ENCODE results near the gene POLG2.

POLG2 gene

DNA sequence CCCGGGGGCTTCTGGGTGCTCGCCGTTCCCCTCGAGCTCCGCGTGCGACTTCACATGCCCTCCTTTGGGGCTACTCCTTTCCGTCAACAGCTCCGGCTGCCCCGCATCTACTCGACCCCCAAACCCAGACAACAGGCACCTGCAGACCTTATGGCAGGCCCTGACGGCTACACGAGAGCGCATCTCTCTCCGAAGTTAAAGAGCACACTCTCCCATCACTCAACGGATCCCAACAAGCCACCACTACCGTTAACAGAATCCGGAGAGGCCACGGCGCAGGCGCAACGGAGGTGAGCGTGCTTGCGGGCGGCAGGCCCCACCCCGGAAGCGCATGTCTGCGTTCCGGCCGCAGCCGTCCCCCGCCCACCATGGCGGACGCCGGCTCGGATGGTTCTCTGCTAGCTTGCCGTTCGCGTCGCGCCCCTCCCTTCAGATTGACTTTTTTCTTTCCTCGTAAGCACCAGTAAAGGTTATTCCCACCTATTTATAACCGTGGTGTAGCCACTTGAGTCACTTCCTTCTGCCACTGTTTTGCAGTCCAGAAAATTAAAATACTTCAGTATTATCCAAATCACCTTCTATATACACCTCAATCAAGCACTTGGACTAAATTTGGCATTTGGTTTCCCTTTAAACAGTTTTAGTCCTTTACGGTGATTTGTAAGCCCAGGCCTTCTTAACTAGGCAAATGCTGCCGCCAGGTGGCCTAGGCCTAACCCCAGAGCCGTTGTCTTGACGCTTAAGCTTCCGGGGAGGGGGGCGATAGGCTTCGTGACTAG, at the start of gene POLG2:
TSS of gene POLG2 (minus strand) at position 269 of the 779 bp plus-strand sequence. CDS start at position 183, 86 bp downstream.
- peak; percentile 92 to 95 for DNase-seq (ENCODE audit: extremely low read depth in 1 of 2, low read depth in 1 of 2)

DNA sequence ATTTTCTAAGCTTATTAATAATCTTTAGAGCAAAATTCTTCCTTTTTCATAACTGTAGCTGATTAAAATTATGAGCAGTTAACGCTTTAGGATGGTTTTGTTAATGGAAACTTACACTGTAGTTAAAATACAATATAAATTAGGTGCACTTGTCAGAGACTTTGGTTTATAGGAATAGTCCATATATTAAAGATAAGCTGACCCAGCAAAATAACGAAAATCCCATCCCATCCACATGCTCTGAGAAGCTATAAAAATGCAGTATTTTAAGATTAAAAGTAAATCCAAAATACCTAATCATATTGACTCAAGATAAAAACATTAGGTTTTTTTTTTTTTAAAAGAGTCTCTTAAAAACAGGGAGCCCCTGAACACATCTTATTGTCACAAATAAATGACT, 47.9 kb upstream of the POLG2 start:
- no peak for DNase-seq (ENCODE audit: extremely low read depth in 1 of 2, low read depth in 1 of 2)

DNA sequence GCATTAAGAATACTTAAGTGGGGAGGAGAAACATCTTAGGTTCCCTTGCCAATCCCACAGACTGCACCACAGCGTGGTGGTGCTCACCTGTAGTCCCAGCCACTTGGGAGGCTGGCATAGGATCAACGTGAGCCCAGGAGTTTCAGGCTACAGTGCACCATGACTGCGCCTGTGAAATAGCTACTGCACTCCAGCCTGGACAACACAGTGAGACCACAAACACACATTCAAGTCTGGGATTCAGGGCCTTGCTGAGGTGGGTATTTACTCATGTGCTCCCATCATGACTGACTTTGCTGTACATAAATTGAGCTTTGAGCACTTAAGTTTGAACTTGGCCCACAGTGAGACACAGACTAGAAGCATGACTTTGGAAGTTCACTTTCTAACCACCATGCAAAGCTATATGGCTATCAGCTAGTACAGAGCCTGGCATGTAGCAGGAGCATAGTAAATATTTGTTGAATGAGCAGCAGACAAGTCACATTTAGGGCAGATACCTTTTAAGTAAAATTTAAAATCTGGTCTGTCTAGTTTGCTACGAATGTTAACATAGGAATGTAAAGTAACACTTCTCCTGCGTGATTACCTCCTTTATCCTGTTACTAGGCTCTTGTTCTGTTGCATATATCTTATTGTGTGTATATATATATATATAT, 43.4 kb upstream of the POLG2 start:
- no peak for DNase-seq (ENCODE audit: extremely low read depth in 1 of 2, low read depth in 1 of 2)

DNA sequence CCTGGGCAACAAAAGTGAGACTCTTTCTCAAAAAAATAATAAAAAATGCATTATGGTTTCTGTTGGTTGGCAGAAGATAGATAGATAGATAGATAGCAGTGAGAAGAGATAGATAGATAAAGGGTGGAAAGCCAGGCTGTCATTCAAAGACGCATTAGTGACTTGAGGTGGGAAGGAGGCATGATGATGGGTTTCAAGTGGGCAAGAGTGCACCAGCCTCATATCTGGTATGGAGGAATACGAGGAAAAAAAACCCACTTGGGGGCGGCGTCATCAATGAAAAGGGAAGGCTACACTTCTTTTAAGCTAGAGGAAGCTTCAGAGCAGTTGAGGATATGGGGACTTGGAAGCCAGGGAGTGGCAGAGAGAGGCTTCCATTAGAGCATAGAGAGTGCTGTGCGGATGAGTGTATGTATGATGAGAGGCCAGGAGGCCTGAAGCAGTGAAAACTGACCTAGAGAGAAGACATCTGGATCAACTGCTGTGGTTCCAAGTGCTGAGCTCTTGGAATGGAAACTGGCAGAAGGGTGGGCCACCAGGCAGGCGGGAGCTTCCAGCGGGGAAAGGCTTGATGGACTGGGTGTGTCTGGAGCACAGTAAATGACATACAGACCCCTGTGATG, 41.8 kb upstream of the POLG2 start:
- no peak for DNase-seq (ENCODE audit: extremely low read depth in 1 of 2, low read depth in 1 of 2)

DNA sequence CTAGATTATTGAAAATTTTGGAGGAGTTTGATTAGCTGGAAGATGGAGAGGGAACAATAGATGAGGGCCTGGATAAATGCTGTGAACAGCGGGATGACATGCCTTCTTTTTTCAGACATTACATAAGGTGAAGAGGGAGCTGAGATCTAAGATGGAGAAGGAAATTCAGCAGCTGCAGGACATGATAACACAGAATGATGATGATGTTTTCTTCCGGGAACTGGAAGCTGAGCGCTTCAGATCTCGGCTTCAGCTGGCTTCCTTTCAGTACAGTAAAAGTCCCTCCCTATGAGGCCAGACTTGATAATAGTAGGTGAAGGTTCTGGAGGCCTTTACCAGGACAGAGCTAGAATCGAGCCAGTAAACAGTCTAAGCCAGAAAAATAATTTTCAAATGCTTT, 40.6 kb upstream of the POLG2 start:
- no peak for DNase-seq (ENCODE audit: extremely low read depth in 1 of 2, low read depth in 1 of 2)

DNA sequence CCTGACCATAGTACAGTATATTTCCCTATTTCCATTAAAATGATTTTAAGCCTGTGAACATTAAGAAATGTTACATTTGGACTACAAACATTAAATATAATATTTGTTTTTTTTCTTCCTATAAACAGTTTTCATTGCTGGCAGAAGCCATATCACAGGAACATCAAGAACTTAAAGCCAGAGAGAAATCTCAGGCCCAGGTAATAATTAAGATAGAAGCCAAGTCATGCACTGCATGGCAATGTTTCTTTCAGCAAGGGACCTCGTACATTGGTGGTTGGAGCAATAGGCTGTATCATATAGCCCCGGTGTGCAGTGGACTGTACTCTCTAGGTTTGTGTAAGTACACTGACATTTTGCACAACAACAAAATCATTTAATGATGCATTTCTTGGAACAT, 40.1 kb upstream of the POLG2 start:
- no peak for DNase-seq (ENCODE audit: extremely low read depth in 1 of 2, low read depth in 1 of 2)

DNA sequence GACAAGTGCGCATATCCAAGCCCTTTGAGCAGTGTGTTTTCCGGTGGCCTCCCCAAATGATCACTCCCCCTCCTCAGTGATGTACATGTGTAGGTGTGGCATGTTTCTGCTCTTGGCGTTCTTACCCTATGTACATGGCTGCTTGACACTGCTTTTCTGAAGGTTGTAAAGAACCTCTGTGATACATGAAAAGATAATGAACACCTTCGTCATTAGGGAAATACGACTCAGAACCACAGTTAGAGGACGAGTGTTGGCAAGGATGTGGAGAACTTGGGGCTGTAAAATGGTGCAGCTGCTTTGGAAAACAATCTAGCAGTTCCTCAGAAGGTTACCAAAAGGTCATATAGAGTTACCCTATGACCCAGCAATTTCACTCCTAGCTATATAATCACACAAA, 38.5 kb upstream of the POLG2 start:
- DNase-seq (ENCODE audit: extremely low read depth in 1 of 2, low read depth in 1 of 2) = no peak

DNA sequence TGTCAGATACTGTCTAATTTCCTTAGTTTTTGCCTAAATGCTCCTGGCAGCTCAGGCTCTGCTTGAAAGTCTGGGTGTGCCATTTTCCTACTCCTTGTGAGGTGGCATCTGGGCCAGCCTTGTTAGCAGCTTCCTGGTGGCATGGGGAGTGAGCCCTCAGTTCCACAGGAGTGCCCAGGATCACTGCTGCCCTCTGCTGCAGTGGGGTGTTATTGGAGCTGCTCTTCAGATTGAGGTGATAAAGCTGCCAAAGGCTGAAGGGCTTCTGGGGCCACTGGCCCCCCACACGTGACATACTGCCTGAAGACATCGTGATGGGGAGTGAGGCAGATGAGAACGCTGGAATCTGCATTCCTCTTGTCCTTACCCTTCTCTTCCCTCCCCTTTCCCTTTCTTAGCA, 37.3 kb upstream of the POLG2 start:
- DNase-seq (ENCODE audit: extremely low read depth in 1 of 2, low read depth in 1 of 2) = no peak

DNA sequence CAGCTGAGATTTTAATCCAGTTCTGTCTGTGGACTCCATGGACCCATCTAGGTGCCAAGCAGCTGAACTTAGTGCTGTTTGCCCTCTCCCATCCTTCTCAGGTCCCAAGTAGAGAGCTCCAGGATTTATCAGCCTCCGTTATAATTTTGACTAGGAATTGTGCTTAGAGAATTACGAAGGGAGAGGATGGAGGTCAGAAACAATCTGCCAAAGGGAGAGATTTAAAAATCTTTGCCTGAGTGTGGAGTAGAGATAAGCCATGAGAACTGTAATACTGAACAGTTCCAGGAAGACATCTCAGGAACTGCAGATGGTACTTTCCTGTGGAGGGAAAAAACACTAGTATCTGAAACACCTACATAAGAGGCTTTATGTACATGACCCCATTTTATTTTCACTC, 36.9 kb upstream of the POLG2 start:
- no peak for DNase-seq (ENCODE audit: extremely low read depth in 1 of 2, low read depth in 1 of 2)

DNA sequence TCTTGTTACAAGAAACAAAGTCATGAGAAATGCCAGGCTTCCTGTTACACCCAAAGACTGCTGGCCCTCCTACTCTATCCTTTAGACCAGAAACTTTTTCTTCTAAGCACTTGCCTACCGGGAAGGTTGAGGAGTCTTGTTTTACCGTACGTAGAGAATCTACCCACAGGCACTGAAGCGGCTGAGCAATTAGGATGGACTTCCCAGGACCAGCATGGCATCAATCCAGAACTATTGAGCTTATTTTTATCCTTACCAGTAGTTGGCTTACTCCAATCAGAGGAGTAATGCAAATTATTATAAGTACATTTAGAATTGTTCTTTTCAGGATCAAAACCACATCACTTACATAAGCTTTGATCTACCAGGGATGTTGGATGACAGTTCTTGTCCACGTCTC, 35.6 kb upstream of the POLG2 start:
- DNase-seq (ENCODE audit: extremely low read depth in 1 of 2, low read depth in 1 of 2) = no peak

DNA sequence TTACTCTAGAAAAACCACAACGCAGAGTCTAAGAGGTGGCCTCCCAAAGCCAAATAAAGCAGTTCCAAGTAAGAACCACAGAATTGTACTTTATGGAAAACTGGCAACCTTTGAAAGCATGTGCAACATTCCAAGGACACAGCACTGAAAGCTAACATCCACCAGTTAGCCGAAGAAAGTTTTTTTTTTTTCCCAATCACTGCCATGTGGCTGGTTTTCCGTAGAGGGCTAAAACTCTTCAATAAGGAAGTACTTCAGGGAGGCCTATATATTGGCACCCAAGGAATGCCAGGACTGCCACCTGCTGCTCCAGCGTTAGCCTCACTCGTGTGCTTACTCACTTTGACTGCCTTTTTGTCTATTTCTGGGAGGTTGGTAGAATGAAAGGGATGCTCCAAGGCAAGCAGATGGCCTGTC, 35.1 kb upstream of the POLG2 start:
- DNase-seq (ENCODE audit: extremely low read depth in 1 of 2, low read depth in 1 of 2) = no peak

DNA sequence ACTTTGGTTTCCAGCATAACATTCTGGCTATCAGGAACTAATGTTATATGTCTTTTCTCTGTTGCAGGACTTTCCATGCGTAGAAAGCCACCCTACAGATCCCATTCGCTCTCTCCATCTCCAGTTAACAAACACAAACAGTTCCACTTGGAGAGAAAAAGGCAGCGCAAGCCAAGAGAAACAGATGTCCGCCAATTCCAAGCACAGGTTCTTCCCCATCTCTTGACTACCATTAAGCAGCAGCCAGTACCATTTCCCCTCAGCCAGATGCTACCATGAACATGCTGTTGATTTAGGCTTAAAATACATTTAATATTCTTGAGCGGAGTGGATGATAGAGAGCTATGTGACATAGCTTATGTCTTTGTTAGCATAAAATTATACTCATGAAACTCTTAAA, 32.4 kb upstream of the POLG2 start:
- DNase-seq (ENCODE audit: extremely low read depth in 1 of 2, low read depth in 1 of 2) = no peak

DNA sequence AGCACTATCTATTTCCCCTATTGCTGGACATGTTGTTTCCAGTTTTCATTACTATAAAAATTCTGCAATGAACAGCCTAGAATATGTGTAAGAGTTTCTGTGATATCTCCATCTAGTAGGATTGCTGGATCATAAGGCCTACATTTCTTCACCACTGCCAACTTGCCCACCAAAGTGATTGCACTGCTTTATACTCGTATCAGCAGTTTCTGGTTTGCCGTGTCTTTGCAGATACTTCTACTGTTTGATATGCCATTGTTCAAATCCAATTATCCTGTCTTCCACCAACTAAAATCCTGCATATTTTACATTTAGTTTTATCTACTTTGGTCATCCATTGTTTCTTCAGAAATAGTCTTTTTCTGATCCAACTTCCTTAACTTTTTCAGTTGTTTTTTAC, 31.1 kb upstream of the POLG2 start:
- no peak for DNase-seq (ENCODE audit: extremely low read depth in 1 of 2, low read depth in 1 of 2)

DNA sequence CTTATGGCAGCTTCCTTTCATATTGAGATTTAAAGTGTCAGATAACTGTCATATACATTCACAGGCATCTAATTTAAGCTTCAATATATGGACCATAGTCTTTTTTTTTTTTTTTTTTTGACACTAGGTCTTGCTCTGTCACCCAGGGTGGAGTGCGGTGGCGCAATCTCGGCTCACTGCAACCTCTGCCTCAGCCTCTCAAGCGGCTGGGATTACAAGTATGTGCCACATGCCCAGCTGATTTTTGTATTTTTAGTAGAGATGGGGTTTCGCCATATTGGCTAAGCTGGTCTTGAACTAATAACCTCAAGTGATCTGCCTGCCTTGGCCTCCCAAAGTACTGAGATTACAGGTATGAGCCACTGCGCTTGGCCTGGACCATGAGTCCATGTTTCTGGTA, 23.5 kb upstream of the POLG2 start:
- no peak for DNase-seq (ENCODE audit: extremely low read depth in 1 of 2, low read depth in 1 of 2)

DNA sequence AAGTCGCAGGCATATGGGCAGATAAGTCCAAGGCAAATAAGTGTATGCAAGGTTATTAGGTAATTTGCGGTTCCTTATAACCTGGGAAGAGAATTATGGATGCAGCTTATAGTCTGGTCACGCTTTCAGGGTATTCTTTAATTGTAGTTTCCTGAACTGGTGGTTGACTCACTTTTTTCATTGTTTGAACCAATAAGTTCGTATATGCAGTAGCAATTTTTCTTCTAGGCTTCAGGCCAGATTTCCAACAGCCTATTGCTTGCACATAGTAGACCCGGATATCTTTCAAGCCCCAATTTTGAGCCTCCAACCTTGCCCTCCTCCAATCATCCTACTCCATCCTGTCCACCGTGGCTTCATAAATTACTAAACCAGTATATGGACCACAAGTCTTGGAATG, 22.7 kb upstream of the POLG2 start:
- no peak for DNase-seq (ENCODE audit: extremely low read depth in 1 of 2, low read depth in 1 of 2)

DNA sequence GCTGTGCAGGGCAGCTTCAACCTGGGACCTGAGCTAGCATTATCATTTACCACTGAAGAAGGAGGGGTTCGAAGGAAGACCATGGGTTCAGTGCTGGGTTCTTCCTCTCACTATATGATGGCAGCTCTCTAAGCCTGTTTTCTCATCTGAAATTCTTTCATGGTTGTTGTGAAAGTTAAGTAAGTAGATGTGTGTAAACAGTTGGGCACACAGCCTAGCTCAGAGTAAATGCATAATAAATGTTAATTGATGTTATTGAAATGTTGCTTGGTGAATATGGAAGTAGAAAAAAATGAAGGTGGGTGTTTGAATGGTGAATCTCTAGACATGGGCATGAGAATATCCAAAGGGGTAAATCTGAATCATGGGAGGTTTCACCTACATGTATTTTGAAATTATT, 19.0 kb upstream of the POLG2 start:
- no peak for DNase-seq (ENCODE audit: extremely low read depth in 1 of 2, low read depth in 1 of 2)

DNA sequence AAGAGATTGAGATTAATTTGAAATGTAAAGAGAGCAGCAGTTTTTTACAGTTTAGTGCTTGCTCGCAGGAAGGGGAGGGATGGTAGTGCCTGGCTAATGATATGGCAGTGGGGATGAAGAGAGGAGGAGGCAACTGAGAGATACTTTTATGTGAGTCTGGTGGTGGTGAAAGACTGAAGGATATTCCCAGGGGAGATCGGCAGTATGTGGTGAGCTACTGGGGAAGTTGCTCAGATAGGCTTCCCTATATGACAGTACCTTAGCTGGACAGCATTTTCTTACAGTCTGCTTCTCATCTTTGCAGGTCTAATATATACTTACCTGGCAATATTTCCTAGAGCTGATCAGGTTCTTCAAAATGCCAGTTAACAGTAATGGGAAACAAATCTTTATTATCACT, 18.6 kb upstream of the POLG2 start:
- DNase-seq (ENCODE audit: extremely low read depth in 1 of 2, low read depth in 1 of 2) = no peak

DNA sequence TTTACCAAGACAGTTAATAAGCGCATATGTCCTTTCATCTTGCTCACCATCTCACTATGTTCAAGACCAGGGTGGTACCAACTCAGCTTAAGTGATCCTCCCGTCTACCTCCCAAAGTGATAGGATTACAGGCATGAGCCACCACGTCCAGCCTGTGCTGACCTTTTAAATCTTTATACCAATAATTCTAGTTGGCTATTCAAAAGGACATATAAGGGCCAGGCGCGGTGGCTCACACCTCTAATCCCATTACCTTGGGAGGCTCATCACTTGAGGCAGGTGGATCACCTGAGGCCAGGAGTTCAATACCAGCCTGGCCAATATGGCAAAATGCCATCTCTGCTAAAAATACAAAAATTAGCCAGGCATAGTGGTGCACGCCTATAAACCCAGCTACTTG, 12.3 kb upstream of the POLG2 start:
- DNase-seq (ENCODE audit: extremely low read depth in 1 of 2, low read depth in 1 of 2) = no peak

DNA sequence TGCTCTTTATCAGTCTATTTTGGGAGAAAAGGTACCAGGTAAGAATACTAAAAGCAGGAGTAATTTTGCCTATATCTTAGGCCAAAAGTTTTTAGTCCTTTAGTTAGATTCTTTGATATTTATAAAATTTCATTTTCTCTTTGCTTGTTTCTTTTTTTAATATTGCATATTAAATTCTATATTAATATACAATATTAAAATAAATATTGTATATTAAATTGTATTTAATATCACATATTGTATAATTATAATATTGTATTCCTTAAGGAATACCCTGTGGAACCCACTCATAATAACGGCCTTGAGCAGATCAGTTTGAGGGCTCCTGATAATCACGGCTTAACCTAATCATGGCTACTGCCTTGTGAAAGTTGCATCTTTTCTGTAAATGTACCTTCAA, 11.8 kb upstream of the POLG2 start:
- DNase-seq (ENCODE audit: extremely low read depth in 1 of 2, low read depth in 1 of 2) = no peak

DNA sequence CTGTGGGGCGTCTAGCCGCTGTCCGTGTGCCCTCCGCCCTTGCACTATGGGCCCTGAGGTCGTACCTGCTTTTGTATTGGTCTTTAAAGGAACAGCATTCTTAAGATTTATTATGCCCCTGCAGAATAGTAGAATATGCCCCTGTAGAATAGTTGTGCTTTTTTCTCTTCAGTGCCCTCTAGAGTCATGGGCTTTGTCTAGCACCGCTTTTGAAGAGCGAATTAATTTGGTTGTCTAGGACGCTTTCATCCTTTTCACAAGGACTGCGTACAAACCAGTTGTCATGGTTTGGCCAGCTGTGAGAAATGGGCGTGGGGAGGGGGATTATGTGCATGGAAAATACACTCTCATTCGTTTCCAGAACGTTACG, 10.5 kb upstream of the POLG2 start:
- no peak for DNase-seq (ENCODE audit: extremely low read depth in 1 of 2, low read depth in 1 of 2)

DNA sequence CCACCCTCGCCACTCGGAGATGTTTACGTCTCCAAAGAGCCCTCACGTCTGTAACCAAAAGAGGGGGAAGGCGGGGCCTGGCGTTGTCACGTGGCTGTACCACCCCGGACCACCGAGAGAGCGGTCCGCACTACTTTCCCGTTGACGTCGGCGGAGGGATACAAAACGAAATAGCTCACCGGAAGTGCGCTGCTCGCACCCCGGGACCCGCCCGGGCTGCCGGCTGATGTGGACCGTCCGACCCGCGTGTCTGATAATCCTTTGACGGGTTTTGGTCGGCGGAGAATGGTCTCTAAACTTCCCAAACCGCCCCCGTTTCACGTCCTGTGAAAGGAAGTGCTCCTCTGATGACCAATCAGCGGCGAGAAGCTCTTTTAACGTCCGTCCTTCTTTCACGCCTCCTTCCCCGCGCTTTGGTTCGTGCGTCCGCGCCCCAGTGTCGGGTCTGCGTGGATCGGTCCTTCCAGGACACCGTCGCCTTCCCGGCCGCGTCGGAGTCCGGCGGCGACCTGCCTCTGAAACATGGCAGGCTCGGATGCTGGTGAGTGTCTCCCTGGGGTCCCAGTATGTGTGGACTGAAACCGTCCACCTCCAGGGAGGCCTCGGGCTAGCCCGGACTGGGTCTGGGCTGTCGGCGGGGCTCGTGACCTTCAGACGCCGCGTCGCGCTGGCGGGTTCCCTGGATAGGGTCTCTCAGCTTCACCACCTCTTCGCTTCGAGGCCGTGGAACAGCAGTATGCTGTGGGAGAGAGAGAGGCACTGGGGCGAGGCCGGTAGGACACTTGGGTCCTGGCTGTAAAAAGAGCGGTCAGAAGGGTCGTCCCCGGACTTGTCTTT, 9.9 kb upstream of the POLG2 start, which contains the start of gene CEP95:
TSS of gene CEP95 (plus strand) at position 402 of the 837 bp plus-strand sequence. CDS start at position 523, 121 bp downstream.
- peak; percentile 90 to 94 for DNase-seq (ENCODE audit: extremely low read depth in 1 of 2, low read depth in 1 of 2)

Data from stimulated activated CD8-positive, alpha-beta memory T cell treated with anti-CD3 and anti-CD28 coated beads, Interleukin-7, amount 100 ng/mL, for 48 hours (primary cell).